ENCODE data around the gene NTRK2.

- TF ChIP-seq CTCF (IDR thresholded peaks at IDR 0.05) = no peak
- TF ChIP-seq ZFX (IDR thresholded peaks at IDR 0.05; ENCODE audit: borderline replicate concordance) = no peak
Observed at GRCh38 chr9:84841931-84842330, 172.4 kb downstream of the NTRK2 start.

All from 22Rv1 (cell line).